Measurements from ENCODE around the gene HJV.

DNA sequence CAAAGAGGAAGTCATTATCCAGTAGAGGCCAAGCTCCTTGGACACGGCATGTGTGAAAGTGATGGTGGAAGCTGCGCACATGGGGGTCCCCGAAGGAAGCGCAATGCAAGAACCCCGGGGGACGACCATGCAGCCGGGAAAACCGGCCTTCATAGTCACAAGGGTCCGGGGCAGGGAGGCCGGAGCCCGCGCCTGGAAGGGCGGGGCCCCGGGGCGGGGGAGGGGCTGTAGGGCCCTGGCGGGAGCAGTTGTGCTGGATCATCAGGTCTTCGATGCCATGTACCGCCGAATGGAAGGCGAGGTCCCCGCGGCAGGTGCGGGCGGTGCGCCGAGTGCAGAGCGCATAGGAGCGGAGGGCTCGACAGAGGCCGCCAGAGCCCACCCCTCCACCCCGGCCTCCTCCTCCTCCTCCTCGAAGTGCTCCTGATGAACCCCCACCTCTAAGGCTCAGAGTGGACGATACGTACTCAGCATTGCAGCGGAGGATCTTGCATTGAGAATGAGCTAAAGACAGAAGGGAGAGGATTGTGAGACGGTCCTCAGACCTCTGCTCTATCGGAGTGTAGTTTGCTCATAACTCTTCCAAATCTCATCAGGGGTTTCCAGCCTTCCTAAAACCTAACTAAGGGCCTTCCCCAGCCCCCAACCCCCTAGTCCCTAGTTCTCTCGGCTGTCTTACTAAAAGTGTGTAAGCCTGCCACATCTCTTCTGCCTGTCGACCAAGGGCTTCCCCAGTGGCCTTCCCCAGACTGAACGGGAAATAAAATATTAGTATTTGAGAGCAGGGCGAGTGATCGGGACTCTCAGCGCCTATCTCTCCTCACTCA is 2.1 kb downstream of the HJV start:
- peak; percentile 12 for TF ChIP-seq EZH2 (IDR thresholded peaks at IDR 0.05; ENCODE audit: borderline replicate concordance, low read length)
- TF ChIP-seq, protein P1, sequence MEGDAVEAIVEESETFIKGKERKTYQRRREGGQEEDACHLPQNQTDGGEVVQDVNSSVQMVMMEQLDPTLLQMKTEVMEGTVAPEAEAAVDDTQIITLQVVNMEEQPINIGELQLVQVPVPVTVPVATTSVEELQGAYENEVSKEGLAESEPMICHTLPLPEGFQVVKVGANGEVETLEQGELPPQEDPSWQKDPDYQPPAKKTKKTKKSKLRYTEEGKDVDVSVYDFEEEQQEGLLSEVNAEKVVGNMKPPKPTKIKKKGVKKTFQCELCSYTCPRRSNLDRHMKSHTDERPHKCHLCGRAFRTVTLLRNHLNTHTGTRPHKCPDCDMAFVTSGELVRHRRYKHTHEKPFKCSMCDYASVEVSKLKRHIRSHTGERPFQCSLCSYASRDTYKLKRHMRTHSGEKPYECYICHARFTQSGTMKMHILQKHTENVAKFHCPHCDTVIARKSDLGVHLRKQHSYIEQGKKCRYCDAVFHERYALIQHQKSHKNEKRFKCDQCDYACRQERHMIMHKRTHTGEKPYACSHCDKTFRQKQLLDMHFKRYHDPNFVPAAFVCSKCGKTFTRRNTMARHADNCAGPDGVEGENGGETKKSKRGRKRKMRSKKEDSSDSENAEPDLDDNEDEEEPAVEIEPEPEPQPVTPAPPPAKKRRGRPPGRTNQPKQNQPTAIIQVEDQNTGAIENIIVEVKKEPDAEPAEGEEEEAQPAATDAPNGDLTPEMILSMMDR (conservative IDR thresholded peaks at IDR 0.05 in 1 of 2, IDR thresholded peaks at IDR 0.05 in 1 of 2; ENCODE audit: extremely low read depth in 1 of 2, insufficient read depth in 1 of 2, low read depth in 1 of 2, low read length in 2 of 2): no peak
